GM18499 (cell line): ENCODE measurements around the gene ZBTB16.

Source experiments
- ATAC-seq: cut with Tn5 transposase; IDR thresholded peaks from one replicate; pipeline ENCODE4 v1.9.1; 2021; ENCODE audit warnings: moderate number of reproducible peaks; ENCODE audit not compliant: insufficient read depth, unreplicated experiment

Gene ZBTB16

DNA sequence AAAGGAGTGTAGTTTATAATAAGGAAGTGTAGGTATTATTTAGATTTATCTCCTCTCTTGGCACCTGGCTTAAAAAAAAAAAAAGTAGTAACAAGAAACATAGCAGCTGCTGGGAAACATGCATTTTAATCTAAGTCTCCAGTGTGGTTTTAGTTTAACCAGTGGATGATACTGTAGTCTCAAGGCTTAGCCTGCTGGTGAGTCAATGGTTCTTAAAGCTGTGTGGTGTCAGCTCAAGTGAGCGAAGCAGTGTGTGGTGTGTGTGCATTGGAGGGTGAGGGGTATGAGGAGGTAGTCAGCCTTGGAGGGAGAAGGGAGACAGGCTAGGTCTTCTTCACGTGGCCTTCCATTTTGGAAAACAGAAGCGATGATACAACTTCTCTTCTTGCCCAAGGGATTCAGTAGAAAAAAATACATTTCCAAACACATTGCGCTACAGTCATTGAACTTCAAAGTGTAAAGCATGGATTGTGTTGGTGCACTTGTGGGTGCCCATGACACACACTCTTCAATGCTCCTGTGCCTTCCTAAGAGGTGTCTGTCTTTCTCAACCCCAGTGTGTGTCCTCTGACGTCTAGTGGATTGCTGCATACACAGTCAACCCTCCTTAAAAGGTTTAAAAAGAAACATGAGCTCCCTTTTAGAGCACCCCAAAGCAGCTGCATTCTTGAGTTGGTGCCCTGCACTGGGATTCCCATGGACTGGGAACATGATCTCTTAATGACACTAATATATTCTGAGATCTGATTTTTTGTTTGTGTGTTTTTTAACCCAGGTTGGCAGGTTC lies 40.1 kb downstream of the ZBTB16 start:
- no peak for ATAC-seq

DNA sequence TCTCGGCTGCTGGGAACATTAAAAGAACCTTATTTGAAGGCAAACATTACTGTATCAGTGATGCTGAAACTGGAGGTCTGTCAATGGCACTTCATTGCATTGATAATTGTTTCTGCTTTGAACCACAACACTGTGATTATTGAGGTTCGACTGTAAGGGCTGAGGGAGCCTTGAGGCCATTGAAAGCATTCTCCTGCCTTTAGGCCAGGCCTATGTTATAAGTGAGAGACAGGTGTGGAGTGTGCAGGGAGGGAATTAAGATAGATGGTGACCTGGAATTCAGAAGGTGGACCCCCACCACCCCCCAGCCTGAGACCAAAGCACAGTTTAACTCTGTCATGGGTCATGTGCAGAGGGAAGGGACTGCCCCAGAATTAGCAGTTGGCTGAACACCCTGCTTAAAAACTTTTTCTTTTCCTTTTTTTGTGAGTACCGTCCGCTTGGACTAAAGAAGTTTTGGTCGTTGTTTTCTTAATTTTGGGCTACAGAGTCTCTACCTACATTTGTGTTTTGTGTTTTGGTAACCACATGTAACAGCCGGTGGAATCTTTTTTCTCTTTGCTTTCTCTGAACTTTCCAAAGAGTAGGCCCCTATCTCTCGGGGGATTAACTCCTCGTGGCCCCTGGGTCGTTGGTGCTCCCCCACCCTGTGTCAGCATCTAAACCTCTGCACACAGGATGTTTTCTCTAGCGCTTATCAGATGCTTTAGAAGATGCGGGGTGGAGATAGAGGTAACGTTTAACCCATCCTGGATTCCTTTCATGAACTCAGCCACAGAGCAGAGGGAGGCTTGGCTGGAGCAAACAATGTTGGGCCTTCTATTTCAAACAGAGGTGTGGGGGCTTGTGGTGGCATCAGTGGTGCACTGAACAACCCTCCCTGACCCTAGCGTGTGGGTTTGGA lies 43.7 kb downstream of the ZBTB16 start:
- no peak for ATAC-seq

DNA sequence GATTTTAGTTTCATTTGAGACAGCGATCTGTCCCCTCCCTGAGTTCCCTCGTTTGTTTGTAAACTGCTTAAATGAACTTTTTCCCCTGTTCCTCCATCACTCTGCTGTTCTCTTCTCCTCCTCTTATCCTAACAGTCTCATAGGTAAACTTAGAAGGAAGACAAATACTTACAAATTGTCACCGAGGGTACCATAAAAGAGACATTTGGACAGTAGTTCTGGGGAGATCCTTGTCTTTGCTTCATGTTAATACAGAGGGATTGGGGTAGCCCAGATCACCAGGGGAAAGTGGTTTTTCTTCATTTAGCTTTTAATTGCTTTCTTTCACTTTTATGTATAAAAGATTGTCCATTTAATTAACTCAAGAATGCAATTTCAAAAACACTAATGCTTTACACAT lies 46.1 kb downstream of the ZBTB16 start:
- no peak for ATAC-seq

DNA sequence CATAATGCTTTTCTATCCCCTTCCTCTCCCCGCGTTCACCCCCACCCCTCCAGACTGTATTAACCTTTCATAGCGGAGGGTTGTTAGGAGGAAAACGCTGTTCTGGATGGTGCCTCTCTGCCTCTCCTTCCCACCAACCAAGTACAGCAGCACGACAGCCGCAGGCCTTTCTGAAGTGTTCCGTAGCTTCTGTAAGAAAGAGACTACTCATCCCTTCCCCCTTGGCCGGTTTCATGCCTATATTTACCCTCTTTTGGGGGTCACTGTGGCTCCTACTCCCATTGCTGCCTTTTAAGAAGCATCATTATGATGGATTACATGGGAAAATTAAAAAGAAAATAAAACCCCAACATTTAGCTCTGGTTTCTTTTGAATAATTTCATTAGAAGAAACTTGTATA lies 46.5 kb downstream of the ZBTB16 start:
- no peak for ATAC-seq

GRCh38 chr11:114106986-114107385 lies 47.5 kb downstream of the ZBTB16 start:
- ATAC-seq: no peak

DNA sequence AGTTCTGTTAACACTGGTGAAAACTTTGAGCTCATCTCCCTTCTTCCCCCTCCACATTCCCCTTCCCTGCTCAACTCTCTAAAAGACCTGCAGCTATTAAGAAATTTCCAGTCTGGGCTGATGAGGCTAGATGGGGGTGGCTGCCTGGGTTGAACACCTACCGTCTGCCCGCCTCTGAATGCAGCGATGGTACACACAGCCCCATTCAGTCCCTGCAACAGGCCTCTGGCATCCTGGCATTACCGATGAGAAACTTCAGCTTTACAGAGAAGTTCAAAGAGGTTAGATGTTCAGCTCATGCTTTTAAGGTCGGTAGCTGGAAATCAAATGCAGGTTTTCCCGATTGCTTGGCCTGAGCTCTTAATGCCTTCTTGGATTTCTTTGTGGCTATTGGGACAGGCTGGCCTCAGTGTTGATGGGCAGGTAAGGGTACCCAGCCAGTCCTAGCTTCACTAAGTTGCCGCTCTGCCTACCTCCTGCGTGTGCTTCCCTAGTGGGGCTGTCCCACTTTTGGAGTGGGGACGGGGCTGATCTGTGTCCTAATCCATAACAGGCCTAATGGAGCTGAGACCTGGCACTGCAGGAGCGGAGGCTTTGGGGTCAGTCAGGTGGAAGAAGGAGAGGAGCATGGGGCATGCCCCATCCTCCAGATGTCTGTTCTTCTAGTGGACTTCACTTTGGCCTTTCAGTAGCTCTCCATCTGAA lies 49.1 kb downstream of the ZBTB16 start:
- ATAC-seq: no peak

DNA sequence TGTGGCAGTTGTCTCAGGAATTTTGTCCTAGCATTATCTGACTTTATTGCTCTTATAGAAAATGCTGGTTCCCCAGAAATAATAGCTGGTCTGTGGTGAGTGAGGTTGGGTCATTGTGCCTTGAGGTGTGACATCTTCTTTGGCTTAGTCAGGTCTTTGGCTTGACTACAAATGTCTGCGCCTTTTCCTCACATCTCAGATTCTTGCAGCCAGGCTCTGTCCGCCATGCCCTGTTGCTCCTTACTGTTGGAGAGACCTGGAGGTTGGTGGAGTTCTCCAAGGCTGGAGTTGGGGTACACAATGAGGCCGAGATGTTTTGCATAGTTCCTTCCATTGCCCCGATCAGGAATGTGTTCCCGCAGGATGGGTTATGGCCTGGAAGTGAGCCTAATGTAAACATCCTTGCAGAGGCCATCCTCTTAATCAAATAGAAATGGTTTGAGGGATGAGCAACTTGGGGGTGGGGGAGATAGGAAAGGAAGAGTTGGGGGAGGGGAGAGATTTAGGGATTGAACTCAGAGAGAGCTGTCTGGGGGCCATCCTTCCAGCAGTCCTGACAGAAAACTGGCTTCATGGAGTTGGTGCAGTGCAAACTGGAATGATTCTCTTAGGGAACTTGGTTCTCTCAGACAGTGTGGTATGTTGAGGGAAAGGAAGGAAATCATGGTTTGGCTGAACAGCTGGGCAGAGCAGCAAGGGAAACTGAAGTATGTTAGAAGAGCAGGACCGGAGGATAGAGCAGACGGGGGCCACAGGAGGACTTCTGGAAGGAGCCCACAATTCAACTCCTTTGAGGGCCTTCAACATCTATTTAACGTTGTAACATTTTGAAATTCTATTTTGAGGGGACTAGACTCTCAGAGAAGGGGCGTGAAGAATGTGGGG lies 49.9 kb downstream of the ZBTB16 start:
- ATAC-seq: no peak

DNA sequence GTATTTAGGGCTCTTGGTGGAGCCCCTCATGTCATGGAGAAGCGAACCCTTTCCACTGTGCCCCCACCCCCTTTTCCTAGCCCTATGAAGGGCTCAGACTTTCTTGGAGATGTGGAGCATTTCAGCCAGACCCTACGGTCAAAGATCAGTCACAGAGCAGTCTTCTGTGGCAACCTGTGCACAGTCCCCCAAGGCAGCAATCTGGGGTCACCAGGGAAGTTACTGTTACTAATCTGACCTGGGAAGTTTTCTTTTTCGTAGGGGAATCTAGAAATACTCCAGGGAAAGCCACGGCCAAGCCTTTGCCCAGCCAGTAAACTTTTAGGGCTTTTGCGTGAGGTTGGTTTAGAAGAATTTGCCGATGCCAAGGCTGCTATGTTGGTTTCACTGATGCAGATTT lies 50.6 kb downstream of the ZBTB16 start:
- ATAC-seq: no peak

- no peak for ATAC-seq
Observed at GRCh38 chr11:114110952-114111947, 51.7 kb downstream of the ZBTB16 start.

DNA sequence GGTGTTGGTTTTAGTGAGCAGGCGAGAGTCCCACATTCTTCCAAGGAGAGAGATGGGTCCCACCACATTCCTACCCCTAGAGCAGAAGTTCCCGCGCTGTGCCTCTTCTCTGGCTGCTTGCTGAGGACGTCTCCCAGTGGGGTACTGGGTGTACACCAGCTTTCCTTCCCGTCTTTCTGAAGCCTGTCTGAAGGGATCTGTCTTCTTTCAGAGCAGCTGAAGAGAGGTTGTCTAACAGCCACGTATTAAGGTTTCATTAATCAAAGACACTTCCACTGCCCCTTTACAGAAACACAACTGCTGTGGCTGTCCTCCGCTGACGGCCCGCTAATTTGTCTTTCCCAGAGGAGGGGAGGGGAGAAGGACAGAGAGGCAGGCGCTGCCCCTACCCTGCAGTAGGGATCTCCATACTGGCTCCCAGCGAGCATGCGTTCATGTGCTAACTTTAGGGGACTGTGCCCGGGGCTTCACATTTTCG lies 56.0 kb downstream of the ZBTB16 start:
- no peak for ATAC-seq

- no peak for ATAC-seq
Observed at GRCh38 chr11:114116357-114116756, 56.8 kb downstream of the ZBTB16 start.

GRCh38 chr11:114116800-114117199 lies 57.3 kb downstream of the ZBTB16 start:
- ATAC-seq: no peak

- no peak for ATAC-seq
Observed at GRCh38 chr11:114120606-114121005, 61.1 kb downstream of the ZBTB16 start.

DNA sequence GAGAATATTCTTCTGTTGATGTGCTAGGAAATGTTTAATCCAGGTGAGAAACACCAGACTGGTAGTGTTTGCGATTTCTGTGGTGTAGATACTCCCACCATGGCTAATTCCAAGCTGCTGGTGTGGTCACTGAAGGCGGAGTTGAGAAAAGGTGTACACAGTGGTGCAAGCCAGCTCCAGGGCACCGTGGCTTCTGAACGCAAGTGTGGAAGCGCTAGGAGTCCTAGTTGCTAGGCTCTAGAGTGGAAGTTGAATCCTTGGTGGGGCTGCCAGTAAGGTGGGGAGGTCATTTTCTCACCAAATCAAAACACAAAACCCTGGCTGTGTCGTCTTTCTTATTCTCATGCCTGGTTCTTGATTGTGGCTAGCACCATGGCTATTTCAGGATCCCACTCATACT lies 61.6 kb downstream of the ZBTB16 start:
- no peak for ATAC-seq

GRCh38 chr11:114121804-114122504 lies 62.4 kb downstream of the ZBTB16 start:
- no peak for ATAC-seq

DNA sequence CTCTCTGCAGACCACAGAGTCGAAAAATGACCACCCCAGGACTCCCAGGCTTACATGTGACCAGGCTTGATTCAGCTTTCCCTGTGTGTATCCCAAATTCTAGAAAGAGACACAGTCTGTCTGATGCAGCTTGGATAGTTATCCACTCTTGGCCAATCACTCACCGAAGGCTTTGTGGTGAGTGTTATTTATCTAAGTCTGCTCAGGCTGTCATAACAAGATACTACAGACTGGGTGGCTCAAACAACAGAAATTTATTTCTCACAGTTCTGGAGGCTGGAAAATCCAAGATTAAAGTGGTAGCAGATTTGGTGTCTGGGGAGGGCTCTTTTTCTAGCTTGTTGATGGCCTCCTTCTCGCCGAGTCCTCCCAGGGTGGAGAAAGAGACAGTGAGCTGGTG lies 63.2 kb downstream of the ZBTB16 start:
- no peak for ATAC-seq

DNA sequence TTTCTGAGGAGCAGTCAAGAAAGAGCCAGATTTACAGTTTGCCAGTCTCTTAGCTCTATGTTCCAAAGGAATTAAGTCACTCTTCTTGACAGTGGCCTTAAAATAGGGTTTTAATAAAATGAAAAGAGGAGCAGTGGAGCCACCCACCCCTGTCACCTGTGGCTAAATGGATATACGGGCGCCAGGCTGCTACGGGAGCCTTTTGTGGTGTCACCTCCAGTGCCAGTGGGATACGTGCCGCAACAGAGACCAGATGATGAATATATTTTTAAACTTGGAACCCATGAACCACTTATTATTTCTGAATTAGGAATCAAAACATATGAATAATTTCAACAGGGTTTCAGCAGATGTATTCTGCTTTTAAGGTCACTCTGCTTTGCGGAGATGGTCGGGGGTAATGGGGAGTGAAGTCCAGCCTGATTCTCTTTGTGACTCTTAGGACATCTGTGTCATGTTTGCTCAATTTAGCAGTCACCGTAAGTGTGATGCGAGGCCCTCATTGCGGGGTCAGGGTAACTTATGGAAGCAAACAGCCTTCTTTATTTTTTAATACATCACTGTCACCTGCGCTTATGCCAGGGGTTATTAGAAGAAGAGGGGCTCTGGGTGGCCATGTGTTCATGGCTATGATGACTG lies 64.3 kb downstream of the ZBTB16 start:
- ATAC-seq: no peak
